ENCODE results near the gene SLC41A2. TPM values are rescaled to one million over a fixed set of nuclear protein-coding genes. Genes with fewer than 3 reads are reported as not detected.

Gene SLC41A2
- total and polyA plus RNA-seq, 2 donors (not counting 3 experiments of a cell fraction or from before 2014, with no cell fraction given), result 1.7 to 7.5 TPM

DNA sequence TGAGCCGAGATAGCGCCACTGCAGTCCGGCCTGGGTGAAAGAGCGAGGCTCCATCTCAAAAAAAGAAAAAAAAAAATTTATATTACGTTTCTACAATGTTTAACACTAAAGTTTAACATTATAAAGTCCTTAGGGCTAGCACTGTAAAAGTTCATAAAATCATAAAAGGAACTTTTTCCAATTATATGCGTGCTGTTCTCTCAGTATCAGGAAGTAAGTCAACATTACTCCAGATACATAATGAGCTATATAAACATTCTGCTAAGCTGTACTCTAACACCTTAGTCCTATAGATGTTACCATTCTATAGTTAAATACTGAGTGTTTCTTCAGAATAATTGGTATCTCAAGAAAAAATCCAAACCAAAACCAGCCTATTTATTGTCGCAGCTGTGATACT is 32.6 kb downstream of the SLC41A2 start:
- H3K27ac ChIP-seq (ENCODE audit: insufficient read depth, low read depth, low read length), result no peak overlapping the region
- dilution Hi-C loops (cut with MboI; ENCODE audit: extremely low pct_ligation_motif_present, low sequenced_read_pairs) (no loop called here), intact Hi-C loops (cut with micrococcal nuclease) (no loop called here)
- H3K27me3 ChIP-seq (ENCODE audit: control insufficient read depth in 2 of 2, insufficient read depth in 2 of 2, low read length in 2 of 2), result no peaks in the 10 kb centered on the region
- no peaks in the 10 kb centered on the region for H3K9me1 ChIP-seq (replicated peaks; ENCODE audit: control insufficient read depth, extremely low read depth, insufficient read depth, low read length)
- ChIA-PET CTCF (no interaction called here), POLR2A (no interaction called here)
- TF ChIP-seq CTCF (IDR thresholded peaks at IDR 0.05; ENCODE audit: extremely low read depth in 1 of 2, insufficient read depth in 1 of 2, low read depth in 1 of 2, low read length in 2 of 2) (no peak), JUN (IDR thresholded peaks at IDR 0.05; ENCODE audit: borderline replicate concordance, insufficient read depth, insufficient read length, low read depth) (no peak), MAX (IDR thresholded peaks at IDR 0.05; ENCODE audit: insufficient read depth, insufficient read length) (no peak), POLR2AphosphoS5 (IDR thresholded peaks at IDR 0.05; ENCODE audit: insufficient read depth, low read depth, low read length) (no peak), FOS (IDR thresholded peaks at IDR 0.05; ENCODE audit: borderline replicate concordance, insufficient read depth, low read length) (no peak), EZH2 (IDR thresholded peaks at IDR 0.05; ENCODE audit: borderline replicate concordance, low read depth, low read length, severe bottlenecking) (no peak), POLR2A (IDR thresholded peaks at IDR 0.05; ENCODE audit: low read depth, low read length) (no peak), MYC (IDR thresholded peaks at IDR 0.05; ENCODE audit: low read depth, low read length) (no peak), GATA2 (IDR thresholded peaks at IDR 0.05; ENCODE audit: insufficient read depth, insufficient read length, low read depth, low read length) (no peak)
- no peaks in the 10 kb centered on the region for H3K79me2 ChIP-seq (ENCODE audit: control insufficient read depth, insufficient read depth, low read length)
- H3K9me3 ChIP-seq (replicated peaks; ENCODE audit: control insufficient read depth, insufficient read depth, low read length), result no peaks in the 10 kb centered on the region
- H3K4me2 ChIP-seq (ENCODE audit: insufficient read depth, low read length), result no peak overlapping the region
- H3K4me3 ChIP-seq (replicated peaks in 1 of 3; ENCODE audit: insufficient read depth in 1 of 3, low read depth in 1 of 3, low read length in 3 of 3), result no peak overlapping the region
- no TSS peak for BruUV-seq (replicated peaks)
- no peak for FAIRE-seq
- no peak for DNase-seq (ENCODE audit: low read depth, low spot score)
- H2AFZ ChIP-seq (ENCODE audit: low read depth, low read length), result no peak overlapping the region
- H3K4me1 ChIP-seq (ENCODE audit: control insufficient read depth, extremely low read depth, insufficient read depth, low read length), result no peaks in the 10 kb centered on the region
- H3K9ac ChIP-seq (replicated peaks; ENCODE audit: extremely low read depth, insufficient read depth, low read length), result no peak overlapping the region
- no peaks in the 10 kb centered on the region for H4K20me1 ChIP-seq (replicated peaks; ENCODE audit: control insufficient read depth, extremely low read depth, insufficient read depth, low read length)
- no peaks in the 10 kb centered on the region for H3K36me3 ChIP-seq (ENCODE audit: control insufficient read depth in 2 of 2, extremely low read depth in 1 of 2, insufficient read depth in 2 of 2, low read length in 2 of 2)

Data from endothelial cell of umbilical vein (primary cell).